Posterior vena cava (tissue), 2 donors: Measurements from ENCODE around the gene CHRNA7. TPM values are rescaled to one million over a fixed set of nuclear protein-coding genes. Genes with fewer than 3 reads are reported as not detected.
"Not testable (repeated sequence)": the region's sequence is repeated elsewhere in the genome, so short reads cannot be mapped to it uniquely, and the experiment has no call there.

Source experiments
- DNase-seq: peaks from one replicate; pipeline ENCODE4 v3.0.0-alpha.2; 2020; ENCODE audit warnings: low spot score
- intact Hi-C, 2 donors: fragments of 100-400 bp; cut with DNase I; formaldehyde crosslinking; loops; one replicate each; pipeline versions ENCODE4 v1.14.1 to v1.14.2; 2022 to 2023
- total RNA-seq, 2 donors: library from RNA; stranded (reverse); fragmentation: NEBNext Ultra II Directional; extraction: Animal tissue kit (Norgen Biotek cat#: 25700); gene quantifications; one replicate each; pipeline ENCODE4 v1.2.1, GENCODE V29; 2021
- donor health status: DM: yes; HTN: yes; CAD: no.
- donor health status: DM: yes; HTN: yes; CAD: no.

Gene CHRNA7
- total RNA-seq, 2 donors from 2014 or later, result 1.3 to 3.0 TPM

DNA sequence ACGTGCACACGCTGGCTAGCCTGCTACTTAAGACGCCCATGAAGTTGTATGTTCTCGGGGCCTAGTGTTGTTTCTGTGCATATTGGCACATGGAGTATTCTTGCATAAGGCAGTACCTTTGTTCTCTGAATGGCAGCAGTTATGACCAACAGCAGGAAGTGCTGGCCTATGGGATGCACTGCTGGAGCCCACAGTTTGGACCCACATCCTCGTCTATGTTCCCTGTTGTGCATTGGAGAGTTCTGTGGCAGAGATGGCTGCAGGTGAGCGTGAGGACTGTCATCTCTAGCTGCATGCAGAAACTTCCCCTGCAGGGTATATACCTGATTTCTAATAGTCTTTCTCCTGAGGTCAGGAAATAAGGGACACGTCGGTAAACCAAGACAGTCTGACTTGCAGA is 81.8 kb downstream of the CHRNA7 start:
- no peak for DNase-seq
- intact Hi-C loops, result no loop called here

- DNase-seq, result no peak
- intact Hi-C loops, result no loop called here
Observed at GRCh38 chr15:32113224-32113623, 82.9 kb downstream of the CHRNA7 start.

DNA sequence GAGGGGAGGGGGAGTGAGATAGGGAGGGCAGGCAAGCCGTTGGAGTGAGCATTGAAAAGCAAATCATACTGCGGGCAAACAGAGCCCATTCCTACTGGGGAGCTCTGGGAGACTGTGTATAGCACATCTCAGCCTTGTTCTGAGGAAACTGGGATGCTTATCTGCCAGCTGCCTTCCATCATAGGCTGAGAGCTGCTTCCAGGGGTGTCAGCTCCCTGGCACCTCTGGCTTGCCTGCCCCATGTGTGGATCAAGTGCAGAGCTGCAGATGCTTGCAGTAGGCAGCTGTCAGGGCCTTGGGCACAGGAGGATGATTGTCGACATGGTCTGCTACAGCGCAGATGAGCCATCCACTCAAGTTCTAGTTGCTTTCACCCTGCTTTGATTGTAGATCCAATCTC is 86.8 kb downstream of the CHRNA7 start:
- intact Hi-C loops, result no loop called here
- DNase-seq, result no peak

- DNase-seq, result no peak
- intact Hi-C loops, result no loop called here
Observed at GRCh38 chr15:32119286-32119685, 89.0 kb downstream of the CHRNA7 start.

DNA sequence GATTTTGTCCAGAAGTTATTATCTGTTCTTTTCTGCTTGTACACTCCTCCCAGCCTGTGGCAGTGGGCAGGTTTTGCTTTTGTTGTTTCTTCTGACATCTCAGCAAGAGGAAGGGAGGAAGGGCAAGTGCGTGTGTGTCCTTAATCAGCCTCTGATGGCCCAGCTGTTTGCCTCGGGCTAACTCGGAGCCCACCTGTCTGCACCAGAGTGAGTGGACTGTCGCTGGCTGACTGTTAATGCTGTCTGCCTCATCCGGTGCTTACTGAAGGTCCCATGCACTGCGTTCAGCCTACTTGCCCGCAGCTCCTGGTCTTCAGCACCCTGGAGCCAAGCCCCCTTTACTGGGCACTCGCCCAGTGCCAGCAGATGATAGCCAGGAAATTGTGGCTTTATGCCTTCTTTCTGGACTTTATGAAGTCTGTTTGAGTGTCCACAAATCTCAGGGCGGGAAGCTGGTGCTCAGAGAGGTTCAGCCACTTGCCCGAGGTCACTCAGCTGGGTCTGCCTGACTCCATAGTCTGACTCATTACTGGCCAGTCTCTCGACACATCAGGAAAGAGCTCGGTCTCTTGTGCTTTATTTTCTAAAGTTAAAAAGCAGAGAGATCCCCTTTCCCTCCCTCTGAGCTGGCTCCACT is 89.5 kb downstream of the CHRNA7 start:
- no peak for DNase-seq
- intact Hi-C loops, result no loop called here

- intact Hi-C loops, result no loop called here
- no peak for DNase-seq
Observed at GRCh38 chr15:32120577-32121383, 90.5 kb downstream of the CHRNA7 start.

DNA sequence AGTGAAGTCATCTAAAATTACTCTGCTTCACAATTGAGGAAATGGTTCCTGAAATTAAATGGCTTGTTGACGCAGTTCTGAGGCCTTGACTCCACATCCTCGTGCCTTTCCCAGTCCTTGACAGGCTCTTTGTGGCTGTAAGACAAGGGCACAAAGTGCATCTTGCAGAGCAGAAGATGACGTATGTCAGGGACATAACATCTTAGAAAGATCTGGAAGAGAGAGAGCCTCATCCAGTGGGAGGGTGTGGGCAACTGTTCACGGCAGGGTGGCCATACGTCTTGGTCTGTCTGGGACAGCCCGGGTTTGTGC is 91.0 kb downstream of the CHRNA7 start:
- intact Hi-C loops, result no loop called here
- DNase-seq, result no peak

DNA sequence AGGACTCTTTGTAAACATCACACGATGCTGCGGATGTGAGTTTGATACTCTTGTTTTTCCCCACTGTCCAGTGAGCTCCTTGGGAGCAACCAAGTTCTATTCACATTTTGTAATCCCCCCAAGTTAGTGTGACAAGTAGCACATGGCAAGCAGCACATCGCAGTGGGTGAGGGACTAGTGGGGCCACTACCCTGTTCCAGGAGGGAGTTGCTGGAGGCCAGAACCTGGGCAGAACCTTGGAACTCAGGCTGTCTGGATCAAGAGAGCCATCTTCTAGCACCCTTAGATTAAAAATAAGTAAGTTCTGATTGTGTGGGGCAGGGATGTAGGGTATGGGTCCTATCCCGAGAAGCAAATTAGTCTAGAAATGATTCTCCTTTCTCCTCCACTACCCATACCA is 91.7 kb downstream of the CHRNA7 start:
- no peak for DNase-seq
- intact Hi-C loops, result no loop called here

DNA sequence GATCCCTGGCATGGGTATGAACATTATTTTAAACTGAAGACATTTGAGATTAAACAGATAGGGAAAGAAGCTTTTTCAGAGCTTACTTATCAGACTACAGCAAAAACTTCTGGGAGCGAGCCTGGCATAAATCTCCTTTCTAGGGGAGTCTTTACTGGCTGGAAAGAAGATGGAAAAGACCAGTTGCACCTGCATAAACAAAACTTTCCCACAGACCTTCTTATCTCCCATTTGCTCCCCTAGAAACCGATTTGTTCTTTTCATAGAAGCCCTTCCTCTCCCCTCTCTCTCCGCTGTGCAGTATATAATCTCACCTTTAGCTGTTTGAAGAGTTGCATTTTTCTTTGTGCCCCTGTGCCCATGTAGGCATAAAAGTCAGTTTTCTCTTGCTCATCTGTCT is 93.2 kb downstream of the CHRNA7 start:
- intact Hi-C loops, result no loop called here
- DNase-seq, result no peak

DNA sequence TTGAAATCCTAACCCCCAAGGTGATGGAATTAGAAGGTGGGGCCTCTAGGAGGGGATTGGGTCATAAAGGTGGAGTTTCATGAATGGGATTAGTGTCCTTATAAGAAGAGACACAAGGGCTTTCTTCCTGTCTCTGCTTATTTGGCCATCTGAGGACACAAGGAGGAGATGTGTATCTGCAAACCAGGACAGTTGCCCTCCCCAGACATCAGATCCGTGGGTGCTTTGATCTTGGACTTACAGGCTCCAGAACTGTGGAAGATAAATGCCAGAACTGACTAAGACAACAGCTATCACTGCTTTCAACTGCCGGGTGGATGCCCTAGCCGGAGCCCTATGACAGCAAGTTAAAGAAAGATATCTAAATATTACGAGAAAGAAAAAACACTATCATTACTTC is 94.4 kb downstream of the CHRNA7 start:
- intact Hi-C loops, result no loop called here
- DNase-seq, result no peak

DNA sequence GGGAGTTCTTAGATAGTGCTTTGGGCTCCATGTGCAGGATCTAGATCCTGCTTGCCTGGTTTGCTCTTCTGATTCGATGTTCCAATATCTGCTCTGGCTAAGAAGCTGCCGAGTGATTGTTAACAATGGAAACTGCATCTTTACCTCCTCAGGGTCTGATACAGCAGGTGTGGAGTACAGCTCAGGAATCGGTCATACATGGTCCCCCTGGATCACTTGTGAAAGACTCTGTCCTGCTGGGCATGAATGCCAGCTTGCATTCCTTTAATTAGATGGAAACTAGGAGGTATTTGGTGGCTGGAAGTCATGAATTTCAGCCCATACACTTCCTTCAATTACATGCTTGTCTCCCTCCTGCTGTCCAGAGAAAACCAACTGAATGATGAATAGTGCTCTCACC is 95.3 kb downstream of the CHRNA7 start:
- intact Hi-C loops, result no loop called here
- DNase-seq, result no peak

- DNase-seq, result no peak
- intact Hi-C loops, result no loop called here
Observed at GRCh38 chr15:32129815-32130214, 99.5 kb downstream of the CHRNA7 start.

DNA sequence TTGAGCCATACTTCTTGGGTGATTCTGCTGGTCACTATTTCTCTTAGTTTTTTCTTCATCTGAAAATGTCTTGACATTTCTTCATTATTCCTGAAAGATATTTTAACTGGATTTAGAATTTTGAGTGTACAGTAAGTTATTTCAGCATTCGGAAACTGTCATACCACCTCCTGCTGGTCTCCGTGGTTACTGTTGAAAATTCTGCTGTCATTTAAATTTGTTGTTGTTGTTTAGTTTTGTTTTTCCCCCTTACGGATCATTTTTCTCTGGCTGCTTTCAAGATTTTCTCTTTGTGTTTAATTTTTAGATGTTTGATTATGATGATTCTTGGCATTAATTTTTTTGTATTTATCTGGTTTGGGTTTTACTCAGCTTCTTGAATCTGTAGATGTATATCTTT is 100.5 kb downstream of the CHRNA7 start:
- DNase-seq, result no peak
- intact Hi-C loops, result no loop called here

GRCh38 chr15:32131803-32132202 is 101.5 kb downstream of the CHRNA7 start:
- DNase-seq, result no peak
- intact Hi-C loops, result no loop called here

- DNase-seq, result no peak
- intact Hi-C loops, result no loop called here
Observed at GRCh38 chr15:32132859-32133258, 102.5 kb downstream of the CHRNA7 start.

GRCh38 chr15:32134842-32135241 is 104.5 kb downstream of the CHRNA7 start:
- intact Hi-C loops, result no loop called here
- no peak for DNase-seq

GRCh38 chr15:32135335-32135734 is 105.0 kb downstream of the CHRNA7 start:
- no peak for DNase-seq

DNA sequence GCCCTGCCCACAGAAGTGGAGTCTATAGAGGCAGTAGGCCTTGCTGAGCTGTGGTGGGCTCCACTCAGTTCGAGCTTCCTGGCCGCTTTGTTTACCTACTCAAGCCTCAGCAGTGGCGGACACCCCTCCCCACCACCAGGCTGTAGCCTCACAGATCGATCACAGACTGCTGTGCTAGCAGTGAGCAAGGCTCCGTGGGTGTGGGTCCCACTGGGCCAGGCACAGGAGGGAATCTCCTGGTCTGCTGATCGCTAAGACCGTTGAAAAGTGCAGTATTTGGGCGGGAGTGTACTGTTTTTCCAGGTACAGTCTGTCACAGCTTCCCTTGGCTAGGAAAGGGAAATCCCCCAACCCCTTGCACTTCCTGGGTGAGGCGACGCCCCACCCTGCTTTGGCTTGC is 115.2 kb downstream of the CHRNA7 start:
- DNase-seq, intact Hi-C loops: not testable (repeated sequence)

More at GRCh38 chr15:32135335-32135734, 105.0 kb downstream of the CHRNA7 start:
- intact Hi-C loops, result no loop called here

- DNase-seq, result no peak
- intact Hi-C loops, result no loop called here
Observed at GRCh38 chr15:32148833-32149555, 118.7 kb downstream of the CHRNA7 start.

GRCh38 chr15:32152574-32152973 is 122.3 kb downstream of the CHRNA7 start:
- DNase-seq, result no peak
- intact Hi-C loops, result no loop called here
